H1 (cell line): ENCODE results near the gene SOX13. TPM values are rescaled to one million over a fixed set of nuclear protein-coding genes. Genes with fewer than 3 reads are reported as not detected.
A peak's percentile ranks its signal among the peaks of the same experiment; 100 is the strongest.

Source experiments
- CEBPB ChIP-seq: IDR thresholded peaks from 2 replicates; pipeline ENCODE4 v1.6.1; 2012; ENCODE audit warnings: low read depth, low read length
- KDM1A ChIP-seq: fragments of 200-600, 300-600 bp; sonication (generic); IDR thresholded peaks from 2 replicates; pipeline ENCODE4 v1.7.1; 2016; ENCODE audit warnings: mild to moderate bottlenecking, low read length, borderline replicate concordance
- PHF8 ChIP-seq: fragments of 200-600 bp; sonication (generic); conservative IDR thresholded peaks from 2 replicates; pipeline ENCODE4 v1.7.1; 2012; ENCODE audit warnings: low read depth, mild to moderate bottlenecking, inconsistent platforms, low read length, moderate library complexity
- TAF7 ChIP-seq: optimal IDR thresholded peaks from 2 replicates; pipeline ENCODE3; 2011; ENCODE audit warnings: low read depth, mild to moderate bottlenecking, inconsistent platforms, low read length, moderate library complexity, borderline replicate concordance
- TEAD4 ChIP-seq: IDR thresholded peaks from 2 replicates; pipeline ENCODE4 v1.6.1; 2012; ENCODE audit warnings: low read depth, low read length, inconsistent platforms, mixed read lengths
- polyA plus RNA-seq, 7 experiments: library from polyadenylated mRNA; depleted of rRNA in 3 of 7; stranded (reverse) in 5 of 7; unstranded in 2 of 7; fragments of >200 nt in 5 of 7; fragments of 200-250 nt in 2 of 7; gene quantifications; 1 replicate in 5 of 7; 2 replicates in 1 of 7; 4 replicates in 1 of 7; pipeline versions ENCODE4 v1.2.1 to v1.2.3, GENCODE V29; 2011 to 2013; ENCODE audit warnings: missing spikeins in 2 of 7, mixed read lengths in 2 of 7
- total RNA-seq: library from RNA; stranded (reverse); fragmentation: NEBNext Ultra II Directional; extraction: Animal tissue kit (Norgen Biotek cat#: 25700); gene quantifications from 2 replicates; pipeline ENCODE4 v1.2.1, GENCODE V29; 2021

Gene SOX13
- total and polyA plus RNA-seq, 2 of the 8 experiments (the other 6 are each of a cell fraction or from before 2014, with no cell fraction given), result 113 to 173 TPM

- TF ChIP-seq PHF8 (peak; percentile 85), TEAD4 (no peak), CEBPB (no peak), TAF7 (peak; percentile 93), KDM1A (no peak)
Observed at GRCh38 chr1:204072931-204073836, at the start of gene SOX13 (continued).
